HUDEP-2 (cell line): ENCODE measurements around the gene RAET1L.
A peak's percentile ranks its signal among the peaks of the same experiment; 100 is the strongest.
"Not testable (repeated sequence)": the region's sequence is repeated elsewhere in the genome, so short reads cannot be mapped to it uniquely, and the experiment has no call there.

ENCODE experiments used
- DNase-seq, 76 experiments: peaks; one replicate each; lab custom pipeline; 2025; ENCODE audit not compliant: unreplicated experiment in 76 of 76; lab: John Stamatoyannopoulos, UW

Gene RAET1L

DNA sequence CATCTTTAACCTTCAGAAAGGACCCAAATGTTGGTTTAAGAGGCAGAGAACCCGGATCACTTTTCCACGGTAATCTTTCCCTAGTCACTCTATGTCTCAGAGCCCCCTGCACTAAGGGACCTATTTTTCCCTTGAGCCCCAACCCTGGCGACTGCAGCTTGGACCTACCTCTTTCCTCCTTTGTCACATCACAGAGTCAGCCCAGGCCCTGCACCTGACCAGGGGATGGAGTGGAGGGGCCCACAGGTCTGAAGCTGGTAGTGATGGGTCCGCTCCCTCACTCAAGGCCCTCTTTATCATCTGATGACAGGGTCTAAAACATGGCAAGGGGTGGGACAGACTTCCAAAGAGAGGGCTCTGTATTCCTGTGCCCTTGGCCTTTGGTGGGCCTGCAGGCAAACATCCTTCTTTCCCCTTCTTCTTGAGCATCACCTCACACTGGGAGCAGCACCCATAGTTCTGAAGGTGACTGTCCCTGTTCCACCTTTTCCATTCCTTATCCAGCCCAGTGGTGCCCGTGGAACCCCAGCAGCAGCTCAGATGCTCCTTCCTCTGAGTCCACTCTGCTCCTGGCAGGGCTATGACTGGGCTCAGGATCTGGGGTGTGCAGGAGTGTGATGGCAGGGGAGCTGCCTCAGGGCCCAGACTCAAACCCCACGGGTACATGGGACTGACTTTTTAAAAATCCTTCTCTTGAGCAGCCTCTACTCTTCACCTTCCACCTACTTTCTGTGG, 6.3 kb downstream of the RAET1L start:
- DNase-seq, result no peak

GRCh38 chr6:150017186-150017521, 8.2 kb downstream of the RAET1L start:
- not testable (repeated sequence) for DNase-seq

DNA sequence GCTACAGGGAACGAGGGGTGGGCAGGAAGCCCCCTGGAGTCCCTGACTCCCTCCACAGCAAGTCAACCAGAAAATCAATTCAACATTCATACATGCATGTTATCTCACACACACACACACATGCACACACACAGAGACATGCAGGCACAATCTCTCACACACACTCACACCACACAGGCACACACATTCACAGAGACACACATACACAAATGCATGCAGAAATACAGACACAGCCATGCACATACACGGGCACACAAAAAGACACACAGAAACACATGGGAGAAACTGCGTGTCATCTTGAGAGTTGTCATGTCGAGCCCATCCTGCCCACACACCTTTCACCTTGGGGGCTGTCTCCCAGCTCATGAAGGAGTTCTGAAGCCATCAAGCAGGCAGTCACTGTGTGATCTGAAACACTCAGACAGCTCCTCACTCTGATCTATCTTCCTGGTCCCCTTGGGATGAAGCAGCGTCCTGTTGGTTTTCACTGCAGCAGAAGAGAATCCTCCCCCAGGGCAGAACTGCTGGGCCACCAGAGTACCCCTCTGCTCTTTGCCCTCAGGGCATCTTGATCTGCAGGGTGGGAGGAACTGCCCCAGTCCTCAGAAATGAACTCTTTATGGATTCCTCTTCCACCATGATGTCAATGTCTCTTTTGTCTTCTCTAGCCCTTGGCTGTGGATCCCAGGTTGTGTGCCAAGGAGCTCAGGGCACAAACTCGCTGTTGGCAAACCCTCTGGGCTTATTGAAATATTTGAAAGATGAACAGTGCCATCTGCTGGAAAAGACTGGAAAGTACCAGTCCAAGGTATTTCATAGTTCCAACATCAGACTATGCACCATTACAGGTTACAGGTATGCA, 8.8 kb downstream of the RAET1L start:
- peak in 56 of 76 experiments; percentile 14 to 72 (median 46) for DNase-seq

DNA sequence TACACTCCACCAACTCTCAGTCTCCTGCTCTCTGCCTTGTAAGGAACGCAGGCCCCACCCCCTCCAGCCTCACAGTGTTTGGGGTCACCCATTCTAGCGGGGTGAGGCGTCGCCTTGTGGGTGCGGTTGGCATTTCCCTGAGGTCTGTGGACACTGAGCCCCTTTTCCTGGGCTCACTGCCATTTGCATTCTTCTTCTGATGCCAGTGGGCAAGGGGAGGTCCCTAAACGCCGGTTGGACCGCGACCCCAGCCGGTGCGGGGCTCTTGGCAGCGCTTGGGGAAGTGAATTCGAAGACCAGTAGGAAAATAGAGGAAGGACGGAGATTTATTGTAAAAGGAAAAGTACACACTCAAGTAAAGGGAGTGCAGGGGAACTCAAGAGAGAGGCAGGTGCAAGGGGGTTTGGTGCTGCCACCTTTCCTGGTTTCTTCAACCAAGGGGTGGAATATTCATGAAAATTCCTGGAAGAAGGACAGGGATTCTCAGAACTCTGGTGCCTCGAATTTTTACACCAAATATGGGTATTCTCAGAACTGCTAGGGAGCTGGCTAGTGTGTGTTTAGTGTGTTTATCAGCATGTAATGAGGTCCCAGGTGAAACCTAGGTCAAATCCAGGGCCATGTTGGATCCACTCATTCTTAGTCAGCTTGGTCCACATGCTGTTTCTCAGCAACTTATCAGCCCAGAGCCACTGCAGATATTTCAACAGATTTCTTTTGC, 9.9 kb downstream of the RAET1L start:
- peak in 1 of 76 experiments; percentile 24 for DNase-seq

GRCh38 chr6:150014623-150015280, 10.6 kb downstream of the RAET1L start:
- not testable (repeated sequence) for DNase-seq

GRCh38 chr6:150013785-150014622, 11.3 kb downstream of the RAET1L start:
- not testable (repeated sequence) for DNase-seq

- peak in 11 of 76 experiments; percentile 2 to 61 (median 22) for DNase-seq
Observed at GRCh38 chr6:150012846-150013784, 12.2 kb downstream of the RAET1L start.

DNA sequence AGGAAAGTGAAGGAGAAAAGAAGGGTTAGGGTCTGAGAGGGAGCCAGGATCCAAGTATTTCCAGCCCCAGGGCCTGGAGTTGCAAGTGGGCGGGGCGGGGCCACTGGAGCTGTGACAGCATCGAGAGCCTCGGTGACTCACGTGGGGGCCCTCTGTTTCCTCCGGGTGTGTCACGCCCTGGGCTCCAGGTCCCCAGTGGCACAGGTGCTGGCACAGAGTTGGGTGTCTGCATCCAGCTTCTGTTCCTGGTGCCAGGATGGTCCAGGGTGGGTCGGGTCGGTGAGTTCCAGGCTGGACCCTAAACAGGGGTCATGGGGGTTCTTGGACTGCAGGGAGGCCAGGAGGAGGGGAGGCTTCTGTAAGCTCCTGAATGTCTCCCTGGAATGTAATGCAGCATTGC, 16.7 kb downstream of the RAET1L start:
- DNase-seq, result peak in 3 of 76 experiments; percentile 11 to 40 (median 26)

DNA sequence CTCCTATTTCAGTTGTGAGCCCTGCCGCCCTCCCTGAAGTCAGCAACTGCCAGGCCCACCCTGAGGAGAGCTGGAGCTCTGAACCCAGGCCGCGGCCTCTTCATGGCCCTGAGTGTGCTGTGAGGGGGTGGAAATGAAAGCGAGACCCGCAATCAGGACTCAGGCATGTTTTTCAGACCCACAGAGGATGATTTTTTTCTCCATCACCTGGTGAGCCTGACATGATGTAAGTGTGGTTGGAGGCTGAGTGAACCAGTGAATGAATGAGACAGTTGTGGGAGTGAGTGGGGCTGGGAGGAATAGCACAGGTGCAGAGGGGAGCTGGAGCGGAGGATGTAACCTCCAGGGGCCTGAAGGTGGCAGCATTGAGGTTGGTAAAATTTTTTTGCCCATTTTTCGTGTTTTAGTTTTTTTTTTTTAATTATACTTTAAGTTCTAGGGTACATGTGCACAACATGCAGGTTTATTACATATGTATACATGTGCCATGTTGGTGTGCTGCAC, 18.3 kb downstream of the RAET1L start:
- DNase-seq, result peak in 3 of 76 experiments; percentile 6 to 21 (median 20)

- no peak for DNase-seq
Observed at GRCh38 chr6:150005761-150006651, 19.3 kb downstream of the RAET1L start.

DNA sequence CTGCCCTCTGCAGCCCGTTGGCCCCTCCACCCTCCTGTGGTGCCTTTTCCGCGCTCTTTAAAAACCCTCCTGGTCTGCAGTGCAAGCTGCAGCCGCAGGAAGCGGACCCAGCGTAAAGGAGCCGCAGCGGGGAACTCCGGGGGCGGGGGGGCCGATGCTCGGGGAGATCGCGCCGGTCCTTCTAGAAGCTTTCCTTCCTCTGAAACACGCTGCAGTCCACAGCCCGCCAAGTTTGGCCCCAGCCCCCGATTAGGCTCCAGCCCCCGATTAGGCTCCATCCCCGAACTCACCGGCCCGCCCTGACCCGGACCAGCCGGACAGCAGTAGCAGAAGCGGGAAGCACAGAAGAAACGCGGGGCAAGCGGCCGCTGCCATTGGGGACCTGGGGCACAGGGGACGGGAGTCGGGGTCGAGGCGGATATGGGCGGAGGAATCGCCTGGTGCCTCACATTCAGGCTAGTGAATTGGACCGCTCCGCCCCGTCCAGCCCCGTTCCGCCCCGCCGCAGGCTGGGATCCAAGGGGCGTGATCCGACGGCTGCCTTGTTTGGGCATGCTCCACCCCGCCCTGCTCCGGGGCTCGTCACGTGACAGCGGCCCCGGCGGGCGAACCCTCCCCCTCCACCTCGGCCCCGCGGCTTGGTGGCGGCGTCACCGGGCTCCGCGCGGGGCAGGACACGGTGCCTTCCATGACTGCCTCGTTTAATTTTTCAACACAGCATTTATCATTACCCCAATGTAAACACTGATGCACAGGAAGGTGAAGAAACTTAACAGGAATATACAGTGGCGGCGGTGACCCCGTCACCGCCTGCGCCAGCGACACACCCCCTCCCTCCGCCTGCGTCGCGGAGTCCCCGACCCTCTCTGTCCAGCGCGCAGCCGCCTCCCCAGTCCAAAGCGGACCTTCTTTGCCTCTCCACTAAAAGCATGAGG, 20.3 kb downstream of the RAET1L start:
- DNase-seq, result peak in 75 of 76 experiments; percentile 19 to 98 (median 93)

GRCh38 chr6:150004101-150004782, 21.1 kb downstream of the RAET1L start:
- DNase-seq, result no peak

- DNase-seq, result not testable (repeated sequence)
Observed at GRCh38 chr6:150003599-150003998, 21.7 kb downstream of the RAET1L start.

- no peak for DNase-seq
Observed at GRCh38 chr6:150002710-150003109, 22.6 kb downstream of the RAET1L start.

DNA sequence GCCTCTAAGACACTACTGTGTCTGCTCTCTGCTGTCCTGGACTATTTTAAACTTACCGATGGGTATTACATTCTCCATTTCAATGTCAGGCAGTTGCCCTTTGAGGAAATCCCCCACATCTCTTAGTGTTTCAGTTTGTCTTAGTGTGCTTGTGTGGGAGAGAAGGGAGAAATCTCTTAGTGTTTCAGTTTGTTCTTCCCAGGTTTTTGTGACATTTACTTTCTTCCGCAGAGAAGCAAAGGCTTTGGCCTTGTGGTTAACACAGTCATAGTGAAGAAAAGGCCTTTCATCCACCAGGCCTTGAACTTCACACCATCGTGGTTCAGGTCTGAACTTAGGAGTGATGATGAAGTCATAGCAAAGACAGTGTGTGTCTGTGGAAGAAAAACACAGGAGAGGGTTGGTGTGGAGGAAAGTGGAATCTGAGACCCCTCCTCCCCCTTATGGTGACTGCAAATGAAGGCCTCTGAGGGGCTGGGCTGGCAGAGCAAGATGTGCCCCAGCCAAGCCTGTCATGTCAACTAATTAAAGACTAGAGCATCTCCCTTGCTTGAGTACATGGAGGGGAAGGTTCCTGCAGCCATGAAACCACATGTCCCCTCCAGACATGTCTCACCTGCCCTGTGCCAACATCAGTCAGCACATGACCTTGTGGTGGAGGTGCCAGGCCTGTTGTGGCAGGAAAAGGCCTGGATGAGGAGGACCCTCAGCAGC, 23.9 kb downstream of the RAET1L start:
- DNase-seq, result no peak
